NCI-H510A treated with DMSO at 0.1 percent for 48 hours (cell line): Measurements from ENCODE around the gene VENTX.

Source experiments
- DNase-seq: peaks from one replicate; lab custom pipeline; 2025; lab: John Stamatoyannopoulos, UW

VENTX gene, protein sequence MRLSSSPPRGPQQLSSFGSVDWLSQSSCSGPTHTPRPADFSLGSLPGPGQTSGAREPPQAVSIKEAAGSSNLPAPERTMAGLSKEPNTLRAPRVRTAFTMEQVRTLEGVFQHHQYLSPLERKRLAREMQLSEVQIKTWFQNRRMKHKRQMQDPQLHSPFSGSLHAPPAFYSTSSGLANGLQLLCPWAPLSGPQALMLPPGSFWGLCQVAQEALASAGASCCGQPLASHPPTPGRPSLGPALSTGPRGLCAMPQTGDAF

DNA sequence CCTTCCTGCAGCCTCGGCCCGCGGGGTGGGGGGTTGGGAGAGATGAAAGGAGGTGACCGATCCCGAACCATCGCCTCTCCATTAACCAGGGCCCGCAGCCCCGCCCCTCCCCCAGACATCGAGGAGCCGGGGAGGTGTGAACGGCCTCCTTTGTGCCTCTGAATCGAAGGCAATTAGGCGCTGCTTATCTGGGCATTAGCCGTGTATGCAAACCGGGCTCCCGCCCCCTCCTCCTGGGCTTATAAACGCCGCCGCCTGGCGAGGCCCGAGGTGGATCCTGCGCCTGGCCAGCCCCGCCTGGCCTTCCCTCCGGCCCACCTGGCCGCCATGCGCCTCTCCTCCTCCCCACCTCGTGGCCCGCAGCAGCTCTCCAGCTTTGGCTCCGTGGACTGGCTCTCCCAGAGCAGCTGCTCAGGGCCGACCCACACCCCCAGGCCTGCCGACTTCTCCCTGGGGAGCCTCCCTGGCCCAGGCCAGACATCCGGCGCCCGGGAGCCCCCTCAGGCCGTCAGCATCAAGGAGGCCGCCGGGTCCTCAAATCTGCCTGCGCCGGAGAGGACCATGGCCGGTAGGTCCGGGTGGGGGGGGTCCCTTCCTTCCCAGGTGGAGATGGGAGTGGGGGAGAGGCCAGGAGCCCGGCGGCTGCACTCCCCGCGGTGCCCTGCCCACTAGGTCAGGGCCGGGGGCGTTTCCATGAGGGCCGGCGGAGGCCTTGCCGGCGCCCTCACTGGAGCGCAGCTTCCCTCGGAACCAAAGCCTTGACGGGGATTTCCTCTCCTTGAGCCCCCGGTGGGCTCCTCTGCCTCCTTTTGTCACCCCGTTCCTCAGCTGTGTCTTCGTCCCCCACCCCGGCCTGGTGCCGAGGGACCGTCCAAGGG lies at the start of gene VENTX:
Gene VENTX, plus strand, starts transcription at position 268 of the 878 bp plus-strand sequence. Its CDS starts 60 bp downstream, at position 328.
- no peak for DNase-seq

DNA sequence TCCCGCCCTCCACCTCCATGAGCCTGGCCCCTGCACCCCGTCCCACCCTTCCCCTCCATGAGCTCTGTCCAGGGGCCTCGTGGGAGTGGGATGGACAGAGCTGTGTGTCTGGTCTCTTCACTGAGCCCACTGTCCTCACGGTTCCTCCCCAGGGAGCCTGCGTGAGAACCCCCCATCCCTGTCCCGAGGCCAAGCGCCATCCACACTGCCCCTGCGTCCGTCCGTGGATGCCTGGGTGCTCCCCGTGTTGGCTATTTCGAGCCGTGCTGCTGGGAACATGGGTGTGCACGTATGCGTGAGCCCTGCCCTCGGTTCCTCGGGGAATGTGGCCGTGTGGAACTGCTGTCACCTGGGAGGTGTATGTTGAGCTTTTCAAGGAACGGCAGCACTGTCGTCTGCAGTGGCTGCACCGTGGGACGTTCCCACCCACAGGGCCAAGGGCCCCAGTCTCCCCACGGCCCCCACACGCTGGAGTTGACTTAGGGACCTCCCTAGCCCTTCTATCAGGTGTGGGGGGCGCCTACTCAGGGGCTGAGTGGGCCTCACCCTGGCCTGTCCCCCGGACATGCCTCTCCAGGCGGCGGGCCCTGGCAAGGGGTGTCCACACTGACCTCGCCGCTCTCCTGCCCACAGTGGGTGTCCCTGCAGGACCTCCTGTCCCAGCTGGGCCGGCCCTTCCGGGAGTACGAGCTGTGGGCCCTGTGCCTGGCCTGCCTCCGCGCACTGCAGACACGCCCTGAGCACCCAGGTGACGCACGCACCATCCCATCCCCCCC lies 49.6 kb upstream of the VENTX start:
- DNase-seq, result no peak

DNA sequence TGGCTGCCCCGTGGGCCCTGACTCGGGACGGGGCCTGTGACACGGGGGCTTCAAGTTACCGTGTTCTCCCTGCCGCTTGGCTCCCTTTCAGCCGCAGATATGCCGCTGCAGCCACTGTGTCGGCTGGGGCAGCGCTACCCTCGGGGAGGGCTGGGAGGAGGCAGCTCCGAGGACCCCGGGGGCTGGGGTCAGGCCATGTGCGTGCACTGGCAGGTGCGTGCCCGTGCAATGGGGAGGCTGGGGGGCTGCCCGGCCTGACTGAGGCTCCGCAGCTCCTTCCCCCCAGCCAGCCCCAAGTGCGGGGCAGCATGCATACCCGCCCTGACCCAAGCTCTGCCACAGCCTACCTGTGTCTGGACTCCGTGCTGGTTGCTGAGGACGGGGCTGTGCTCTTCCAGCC lies 48.4 kb upstream of the VENTX start:
- no peak for DNase-seq

DNA sequence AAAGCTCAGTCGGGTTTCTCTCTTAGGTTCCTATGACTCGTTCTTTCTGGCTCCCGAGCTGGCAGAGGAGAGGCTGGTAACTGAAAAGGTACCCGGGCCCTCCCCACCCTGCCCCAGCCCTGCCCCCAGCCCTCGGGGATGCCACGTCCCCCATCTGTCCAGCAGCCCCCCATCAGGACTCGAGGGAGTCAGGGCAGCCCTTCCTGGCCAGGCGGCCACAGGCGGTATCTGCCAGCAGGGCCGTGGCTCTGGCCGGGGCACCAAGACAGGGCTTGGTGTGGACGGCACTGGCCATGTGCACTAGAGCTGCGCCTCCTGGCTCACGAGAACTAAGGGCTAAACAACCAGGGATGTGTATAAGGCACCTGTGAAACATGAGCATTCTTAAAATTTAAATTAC lies 47.9 kb upstream of the VENTX start:
- DNase-seq, result no peak

DNA sequence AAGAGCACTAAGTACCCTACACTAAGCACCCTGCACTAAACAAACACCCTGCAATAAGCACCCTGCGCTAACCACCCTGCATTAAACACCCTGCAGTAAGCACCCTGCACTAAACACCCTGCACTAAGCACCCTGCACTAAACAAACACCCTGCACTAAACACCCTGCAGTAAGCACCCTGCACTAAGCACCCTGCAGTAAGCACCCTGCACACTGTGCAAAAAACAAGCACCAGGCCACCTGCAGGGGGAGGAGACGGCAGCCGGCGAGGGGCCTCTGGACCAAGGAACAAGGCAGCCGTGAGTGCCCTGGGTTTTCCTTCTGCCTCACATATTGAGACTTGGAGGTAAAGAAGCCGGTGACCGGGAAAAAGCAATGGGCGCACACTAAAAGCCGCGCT lies 47.4 kb upstream of the VENTX start:
- no peak for DNase-seq

DNA sequence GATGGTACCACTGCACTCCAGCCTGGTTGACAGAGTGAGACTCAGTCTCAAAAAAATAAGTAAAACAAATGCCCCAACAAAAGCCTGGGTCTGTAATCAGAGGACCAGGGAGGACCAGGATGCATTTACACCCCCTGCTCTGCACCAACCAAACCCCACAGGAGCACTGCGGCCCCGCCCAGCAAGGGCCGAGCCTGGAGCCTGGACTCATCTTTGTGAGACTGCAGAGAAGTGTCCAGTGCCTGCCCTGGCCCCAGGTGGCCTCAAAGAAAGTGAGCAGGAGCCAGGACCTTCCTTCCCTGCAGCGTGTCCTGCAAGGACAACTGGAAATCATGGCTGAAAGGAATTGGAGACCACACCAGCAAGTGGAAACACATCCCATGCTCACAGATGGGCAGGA lies 46.0 kb upstream of the VENTX start:
- no peak for DNase-seq

DNA sequence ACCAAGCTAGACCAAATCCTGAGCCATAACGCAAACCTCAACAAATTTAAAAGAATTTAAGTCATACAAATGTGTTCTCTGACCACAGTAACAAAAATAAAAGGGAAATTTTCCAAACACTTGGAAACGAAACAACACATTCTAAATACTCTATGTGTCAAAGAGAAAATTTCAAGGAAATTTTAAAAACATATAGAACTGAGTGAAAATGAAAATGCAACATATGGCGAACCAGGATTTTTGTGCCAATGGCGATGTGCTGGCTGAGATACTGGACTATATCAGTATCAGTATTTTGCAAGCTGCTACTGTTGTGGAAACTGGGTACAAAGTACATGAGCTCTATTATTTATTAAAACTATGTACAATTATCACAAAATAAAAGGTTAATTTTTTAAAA lies 43.5 kb upstream of the VENTX start:
- no peak for DNase-seq

DNA sequence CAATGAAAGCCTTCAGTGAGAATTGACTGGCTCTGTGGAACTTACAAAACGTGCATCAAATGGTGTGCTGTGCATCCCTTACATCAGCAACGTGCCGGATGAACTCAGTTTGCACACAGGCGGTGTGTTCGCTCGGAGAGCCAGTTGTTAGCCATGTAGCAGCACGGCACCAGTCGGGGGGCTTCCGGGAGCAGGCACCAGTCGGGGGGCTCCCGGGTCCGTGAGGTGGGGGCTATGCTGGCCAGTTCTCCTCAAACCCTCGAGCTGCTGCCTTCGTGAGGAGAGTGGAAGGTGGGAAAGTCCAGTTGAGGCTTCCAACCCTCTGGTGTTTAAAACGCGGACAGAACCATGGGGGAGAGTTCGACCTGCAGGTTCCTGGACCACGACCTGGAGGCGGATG lies 42.6 kb upstream of the VENTX start:
- no peak for DNase-seq

DNA sequence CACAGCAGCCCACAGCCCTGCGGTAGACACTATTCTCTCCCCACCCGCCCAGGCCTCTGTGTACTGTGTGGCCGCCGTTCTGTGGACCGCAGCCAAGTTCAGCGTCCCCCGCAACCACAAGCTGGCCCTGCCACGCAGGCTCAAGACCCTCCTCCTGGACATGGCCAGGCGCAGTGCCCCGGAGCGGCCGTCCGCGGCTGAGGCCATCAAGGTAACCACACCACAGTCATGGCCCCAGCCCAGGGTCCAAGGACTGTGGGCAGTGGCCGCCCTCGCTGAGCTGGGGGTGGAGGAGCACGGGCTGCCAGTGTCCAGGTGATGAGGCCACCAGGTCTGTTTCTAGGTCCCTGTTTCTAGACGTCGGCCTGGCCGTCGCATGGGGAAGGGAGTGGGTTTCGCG lies 42.0 kb upstream of the VENTX start:
- DNase-seq, result no peak

DNA sequence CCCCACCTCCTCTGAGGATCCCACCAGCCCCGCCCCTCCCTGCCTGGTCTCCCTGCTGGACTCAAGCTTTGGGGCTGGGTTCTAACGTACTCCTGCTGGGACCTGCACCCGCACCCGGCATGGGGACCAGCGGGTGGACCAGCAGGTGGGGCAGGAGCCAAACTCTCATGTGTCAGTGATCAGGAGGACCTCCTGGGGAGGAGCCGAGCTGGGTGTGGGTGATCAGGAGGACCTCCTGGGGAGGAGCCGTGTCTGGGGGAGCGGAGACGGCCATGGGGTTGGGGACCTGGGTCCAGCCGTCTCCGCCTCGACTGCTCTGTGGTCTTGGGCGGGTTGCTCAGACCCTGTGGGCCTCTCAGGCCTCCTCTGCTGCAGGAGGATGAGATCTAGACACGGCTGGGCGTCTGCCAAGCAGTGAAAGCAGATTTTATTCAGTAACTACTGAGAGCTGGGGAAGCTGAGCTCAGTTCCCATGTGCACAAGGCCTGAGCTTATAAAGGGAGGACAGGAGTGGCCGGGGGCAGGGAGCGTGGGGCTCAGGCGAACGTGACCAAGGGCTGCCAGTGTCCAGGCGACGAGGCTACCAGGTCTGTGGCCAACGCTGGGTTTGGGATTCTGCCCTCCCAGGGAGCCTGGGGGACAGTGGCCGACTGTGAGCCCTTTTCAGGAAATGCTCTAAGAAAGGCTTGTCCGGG lies 41.3 kb upstream of the VENTX start:
- DNase-seq, result no peak

DNA sequence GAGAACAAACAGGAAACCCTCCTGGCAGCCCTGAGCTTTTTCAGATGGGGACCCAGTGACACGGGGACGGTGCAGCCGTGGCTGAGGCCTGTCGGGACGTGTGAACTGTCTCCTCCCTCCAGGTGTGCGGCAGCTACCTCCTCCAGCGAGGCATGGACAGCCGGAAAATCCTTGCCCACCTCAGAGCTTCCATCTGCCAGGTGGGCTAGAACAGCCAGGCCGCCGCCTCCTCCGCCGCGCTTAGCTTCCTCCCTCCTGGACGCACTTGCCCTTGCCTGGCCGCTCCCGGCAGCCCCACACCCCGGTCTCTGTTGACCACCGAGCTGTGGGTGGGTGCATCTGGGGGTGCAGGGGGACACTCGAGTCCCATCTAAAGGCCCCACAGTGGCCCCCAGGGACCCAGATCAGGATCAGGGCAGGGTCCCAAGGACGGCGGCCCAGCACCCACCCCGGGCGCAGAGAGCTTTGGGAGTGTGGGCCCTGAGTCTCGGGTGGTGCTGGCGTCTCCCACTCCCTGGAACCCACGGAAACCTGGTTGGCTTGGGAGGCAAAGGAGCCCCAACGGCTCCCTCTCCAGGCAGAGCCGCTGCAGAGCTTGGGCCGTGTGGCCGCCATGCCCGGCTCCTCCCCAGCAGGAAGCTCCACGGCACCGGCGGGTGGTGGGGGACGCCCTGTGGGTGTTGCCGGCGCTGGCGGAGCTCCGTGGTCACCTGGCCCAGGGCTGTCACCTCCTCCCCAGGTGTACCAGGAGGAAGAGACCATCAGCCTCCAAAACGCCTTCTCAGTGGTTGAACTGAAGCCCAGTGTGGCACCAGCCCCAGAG lies 40.5 kb upstream of the VENTX start:
- DNase-seq, result no peak

DNA sequence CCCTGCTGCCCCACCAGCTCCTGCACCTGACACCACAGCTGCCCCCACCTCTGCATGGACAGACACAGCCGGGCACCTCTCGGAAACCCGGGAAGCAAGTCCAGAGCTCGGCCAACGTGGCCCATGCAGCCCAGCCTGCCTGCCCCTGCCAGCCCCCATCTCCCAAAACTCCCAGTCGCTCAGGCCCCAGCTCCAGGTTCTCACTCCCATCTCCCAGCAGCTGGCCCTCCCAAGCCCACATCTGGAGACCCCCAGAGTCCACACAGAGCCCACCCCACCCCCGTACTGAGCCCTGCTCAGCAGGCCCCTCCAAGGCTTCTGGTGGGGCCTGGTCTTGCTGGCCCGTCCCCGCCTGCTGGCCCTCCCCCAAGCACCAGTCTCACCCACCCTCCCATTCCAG lies 39.9 kb upstream of the VENTX start:
- DNase-seq, result no peak

DNA sequence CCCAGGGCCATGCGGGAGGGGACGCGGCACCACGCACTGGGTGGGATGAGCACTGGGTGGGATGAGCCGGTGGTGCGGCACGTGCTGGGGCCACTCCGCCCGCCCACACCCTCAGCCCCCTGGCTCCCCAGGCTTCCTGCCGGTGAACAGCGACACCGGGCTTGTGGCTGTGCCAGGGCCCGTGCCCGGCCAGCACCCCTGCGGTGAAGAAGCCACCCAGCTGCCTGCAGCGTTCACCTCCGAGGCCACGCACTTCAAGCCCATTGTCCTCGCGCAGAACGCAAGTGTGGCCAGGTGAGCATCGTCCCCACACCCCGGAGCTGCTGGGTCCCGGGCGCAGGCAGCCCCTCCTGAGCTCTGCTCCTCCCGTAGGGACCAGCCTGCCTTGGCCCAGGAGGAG lies 39.4 kb upstream of the VENTX start:
- no peak for DNase-seq

DNA sequence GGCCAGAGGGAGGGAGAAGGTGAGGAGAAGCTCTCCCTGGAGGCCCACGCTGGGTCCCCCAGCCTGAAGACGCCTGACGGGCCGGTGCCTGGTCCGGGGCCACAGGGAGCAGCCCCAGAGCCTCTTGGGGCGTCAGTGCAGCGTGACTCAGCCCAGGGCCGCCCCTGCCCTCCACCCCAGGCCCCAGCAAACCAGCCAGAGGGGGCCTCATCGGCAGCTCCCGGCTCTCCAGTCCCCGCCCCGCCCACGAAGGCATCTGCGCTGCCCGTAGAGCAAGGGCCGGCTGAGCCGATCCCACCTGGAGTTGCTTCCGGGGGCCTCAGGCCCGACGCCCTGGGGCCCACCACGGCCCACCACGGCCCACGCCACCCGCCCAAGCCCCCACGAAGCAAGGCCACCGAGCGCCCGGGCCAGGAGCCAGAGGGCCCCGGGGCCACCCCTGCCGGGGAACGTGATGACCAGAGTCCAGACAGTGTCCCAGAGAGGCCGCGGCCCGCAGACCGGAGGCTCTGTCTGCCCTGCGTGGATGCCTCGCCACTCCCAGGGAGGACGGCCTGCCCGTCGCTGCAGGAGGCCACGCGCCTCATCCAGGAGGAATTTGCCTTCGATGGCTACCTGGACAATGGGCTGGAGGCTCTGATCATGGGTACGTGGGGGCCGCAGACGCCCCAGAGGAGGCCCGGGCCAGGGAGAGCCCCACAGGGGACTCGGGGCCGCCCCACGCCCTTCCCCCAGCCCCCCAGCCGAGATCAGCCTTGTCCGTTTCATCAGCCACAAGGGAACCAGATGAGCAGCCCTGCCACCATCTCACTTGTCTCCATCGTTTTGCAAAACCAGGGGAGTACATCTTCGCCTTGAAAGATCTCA lies 38.8 kb upstream of the VENTX start:
- DNase-seq, result no peak

DNA sequence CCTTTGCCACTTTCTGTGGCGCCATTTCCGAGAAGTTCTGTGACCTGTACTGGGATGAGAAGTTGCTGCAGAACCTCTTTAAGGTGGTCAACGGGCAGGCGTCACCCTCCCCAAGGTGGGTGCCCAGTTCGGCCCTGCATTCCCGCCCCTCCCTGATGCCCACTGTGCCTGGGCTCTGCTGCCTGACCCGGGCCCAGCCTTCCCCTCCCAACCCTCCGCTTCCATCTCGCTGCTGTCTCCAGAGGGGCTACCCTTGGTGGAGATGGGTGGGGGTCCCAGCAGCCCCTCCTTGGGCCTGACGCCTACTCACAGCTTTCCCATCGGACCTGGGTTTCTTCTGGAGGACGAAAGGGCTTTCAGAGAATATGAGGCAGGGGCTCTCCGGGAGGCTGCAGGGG lies 38.2 kb upstream of the VENTX start:
- no peak for DNase-seq

DNA sequence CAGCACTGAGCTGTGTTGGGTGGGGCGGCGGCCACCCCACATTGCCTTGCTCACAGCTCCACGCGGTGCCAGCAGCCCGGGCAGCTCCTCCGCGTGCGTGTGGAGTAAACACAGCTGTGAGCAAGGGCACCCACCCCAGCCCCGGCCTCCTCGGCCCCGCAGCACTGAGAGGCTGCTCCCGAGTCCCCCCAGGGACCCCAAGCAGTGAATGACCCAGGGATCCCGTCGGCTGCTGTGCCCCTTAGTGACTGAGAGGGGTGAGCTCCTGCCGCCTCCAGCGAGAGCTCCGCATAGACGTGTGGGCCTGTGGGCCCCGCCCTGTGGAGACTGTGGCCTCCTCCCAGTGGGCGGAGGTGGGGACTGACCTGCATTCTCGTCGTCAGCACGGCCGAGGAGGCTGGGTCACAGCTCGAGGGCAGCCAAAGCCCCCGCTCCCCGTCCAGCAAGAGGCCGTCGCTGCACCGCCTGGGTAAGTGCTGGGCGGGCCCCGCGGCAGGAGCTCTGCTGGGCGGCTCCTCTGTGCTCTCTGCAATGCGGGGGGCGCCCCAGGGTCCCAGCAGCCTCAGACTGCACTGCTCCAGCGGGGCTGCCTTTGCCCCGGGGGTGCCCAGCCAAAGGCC lies 37.6 kb upstream of the VENTX start:
- DNase-seq, result no peak

DNA sequence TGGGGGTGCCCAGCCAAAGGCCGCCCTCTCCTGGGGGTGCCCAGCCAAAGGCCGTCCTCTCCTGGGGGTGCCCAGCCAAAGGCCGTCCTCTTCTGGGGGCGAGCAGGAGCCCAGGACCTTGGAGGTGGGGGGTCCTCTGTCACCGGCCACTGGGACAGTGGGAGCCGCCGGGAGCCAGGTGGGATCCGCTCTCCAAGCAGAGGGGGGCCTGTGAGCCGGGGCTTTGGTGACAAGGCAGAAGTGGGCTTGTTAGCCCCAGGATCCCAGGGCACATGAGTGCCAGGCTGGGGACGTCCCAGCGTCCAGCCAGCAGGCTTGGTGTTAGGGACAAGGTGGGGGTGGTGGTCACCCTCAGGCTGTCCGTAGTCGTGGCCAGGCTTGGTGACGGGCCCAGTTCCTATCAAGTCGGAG lies 37.0 kb upstream of the VENTX start:
- no peak for DNase-seq

DNA sequence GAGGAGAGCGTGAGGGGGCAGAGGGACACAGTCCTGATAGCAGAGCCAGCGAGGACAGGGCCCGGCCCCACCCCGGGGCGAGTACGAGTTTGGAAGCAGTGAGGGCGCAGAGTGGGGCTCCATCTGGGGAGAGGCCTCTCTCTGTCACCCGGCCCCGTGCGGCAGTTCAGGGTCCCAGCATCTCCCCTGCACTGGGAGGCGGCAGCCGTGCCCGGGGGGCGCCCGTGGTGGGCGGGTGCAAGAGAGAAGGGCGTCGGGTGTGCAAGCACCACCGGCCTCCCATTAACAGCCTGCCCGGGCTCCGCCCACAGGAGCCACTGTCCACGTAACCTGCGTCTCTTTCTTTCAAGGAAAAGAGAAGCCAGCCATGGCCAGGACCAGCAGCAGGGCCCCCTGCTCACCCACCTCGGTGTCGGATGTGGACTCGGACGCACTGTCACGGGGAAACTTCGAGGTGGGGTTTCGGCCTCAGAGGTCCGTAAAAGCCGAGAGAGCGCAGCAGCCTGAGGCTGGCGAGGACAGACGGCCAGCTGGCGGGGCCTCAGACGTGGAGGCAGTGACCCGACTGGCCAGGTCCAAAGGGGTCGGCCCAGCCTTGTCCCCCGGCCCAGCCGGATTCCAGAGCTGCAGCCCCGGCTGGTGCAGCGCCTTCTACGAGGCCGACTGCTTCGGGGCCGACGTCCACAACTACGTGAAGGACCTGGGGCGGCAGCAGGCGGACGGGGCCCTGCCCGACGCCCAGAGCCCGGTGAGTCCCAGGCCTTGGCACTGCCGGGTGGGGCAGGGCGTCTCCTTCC lies 36.3 kb upstream of the VENTX start:
- DNase-seq, result no peak
